IMR-90 (cell line): ENCODE data around the gene SOX9. TPM values are rescaled to one million over a fixed set of nuclear protein-coding genes. Genes with fewer than 3 reads are reported as not detected.

Experiments
- ATAC-seq: fragments of 200-7000 bp; cut with Tn5 transposase; 2 replicates; pipeline ENCODE4 v1.9.1; 2020; ENCODE audit warnings: low read depth, mild to moderate bottlenecking, moderate library complexity
- BruUV-seq: library from RNA; stranded (reverse); fragments of 400-500 nt; replicated peaks from 2 replicates; lab custom pipeline; 2021; lab: Mats Ljungman, UMichigan
- CTCF ChIA-PET: fragments of 300-600 bp; formaldehyde crosslinking; extraction: SDS; loops from one replicate; lab custom pipeline; 2021; ENCODE audit warnings: antibody characterized with exemption; lab: Yijun Ruan, JAX
- POLR2A ChIA-PET: fragments of 300-600 bp; sonication (Branson Sonifier 250); formaldehyde crosslinking; loops from one replicate; lab custom pipeline; 2022; ENCODE audit warnings: antibody characterized with exemption; ENCODE audit not compliant: unreplicated experiment; lab: Charles Lee
- DNase-seq: peaks from one replicate; pipeline ENCODE4 v3.0.0; 2013
- H2AFZ ChIP-seq: replicated peaks from 2 replicates; pipeline ENCODE3; 2013; ENCODE audit warnings: low read length, mild to moderate bottlenecking; ENCODE audit not compliant: poor library complexity
- H2AK5ac ChIP-seq: 2 replicates; pipeline ENCODE4 v1.6.1; 2013; ENCODE audit warnings: low read depth, low read length, inconsistent platforms
- H2AK9ac ChIP-seq: replicated peaks from 2 replicates; pipeline ENCODE3; 2013; ENCODE audit warnings: mild to moderate bottlenecking, low read depth, low read length, moderate library complexity; ENCODE audit not compliant: poor library complexity
- H2BK120ac ChIP-seq: 2 replicates; pipeline ENCODE4 v1.6.1; 2013; ENCODE audit warnings: low read depth, low read length, inconsistent platforms
- H2BK15ac ChIP-seq: 3 replicates; pipeline ENCODE4 v1.6.1; 2013; ENCODE audit warnings: low read depth, low read length, inconsistent platforms
- H2BK20ac ChIP-seq: 2 replicates; pipeline ENCODE4 v1.6.1; 2013; ENCODE audit warnings: low read depth, mild to moderate bottlenecking, inconsistent platforms, low read length, moderate library complexity
- H2BK5ac ChIP-seq: 2 replicates; pipeline ENCODE4 v1.6.1; 2013; ENCODE audit warnings: mild to moderate bottlenecking, low read depth, low read length, inconsistent platforms; ENCODE audit not compliant: poor library complexity, severe bottlenecking
- H3K14ac ChIP-seq: replicated peaks from 2 replicates; pipeline ENCODE4 v1.6.1; 2013; ENCODE audit warnings: low read depth, low read length, inconsistent platforms
- H3K18ac ChIP-seq: 2 replicates; pipeline ENCODE4 v1.6.1; 2013; ENCODE audit warnings: low read depth, low read length, control low read depth
- H3K23ac ChIP-seq: 2 replicates; pipeline ENCODE4 v1.6.1; 2013; ENCODE audit warnings: low read depth, low read length, inconsistent platforms
- H3K27ac ChIP-seq: 2 replicates; pipeline ENCODE4 v1.5.1; 2013; ENCODE audit warnings: mild to moderate bottlenecking, control low read depth, low read length; ENCODE audit not compliant: insufficient read depth
- H3K27me3 ChIP-seq: 2 replicates; pipeline ENCODE4 v1.6.1; 2013; ENCODE audit warnings: low read length; ENCODE audit not compliant: control insufficient read depth, insufficient read depth
- H3K36me3 ChIP-seq: 2 replicates; pipeline ENCODE4 v1.6.1; 2013; ENCODE audit warnings: low read length, mixed read lengths; ENCODE audit not compliant: control insufficient read depth, insufficient read depth
- H3K4ac ChIP-seq: 2 replicates; pipeline ENCODE4 v1.6.1; 2013; ENCODE audit warnings: low read depth, low read length, inconsistent platforms
- H3K4me1 ChIP-seq: 2 replicates; pipeline ENCODE4 v1.6.1; 2013; ENCODE audit warnings: low read length, mixed read lengths; ENCODE audit not compliant: control insufficient read depth, insufficient read depth
- H3K4me2 ChIP-seq: 2 replicates; pipeline ENCODE4 v1.6.1; 2013; ENCODE audit warnings: low read depth, mild to moderate bottlenecking, control low read depth, low read length, moderate library complexity
- H3K4me3 ChIP-seq: 2 replicates; pipeline ENCODE4 v1.5.1; 2013; ENCODE audit warnings: low read depth, mild to moderate bottlenecking, control low read depth, low read length, moderate library complexity; ENCODE audit not compliant: insufficient read depth
- H3K56ac ChIP-seq: 2 replicates; pipeline ENCODE4 v1.6.1; 2013; ENCODE audit warnings: low read length, inconsistent platforms; ENCODE audit not compliant: insufficient read depth; ENCODE audit errors: extremely low read depth
- H3K79me1 ChIP-seq, 2 experiments: 2 replicates each; pipeline ENCODE4 v1.6.1; 2013; ENCODE audit warnings: low read length in 2 of 2, inconsistent platforms in 1 of 2, low read depth in 1 of 2
- H3K9ac ChIP-seq: 2 replicates; pipeline ENCODE4 v1.6.1; 2013; ENCODE audit warnings: low read depth, low read length, control low read depth
- H3K9me1 ChIP-seq: 2 replicates; pipeline ENCODE4 v1.6.1; 2013; ENCODE audit warnings: low read length, inconsistent platforms; ENCODE audit not compliant: insufficient read depth
- H3K9me3 ChIP-seq: 2 replicates; pipeline ENCODE4 v1.6.1; 2013; ENCODE audit warnings: low read length; ENCODE audit not compliant: control insufficient read depth, insufficient read depth
- H4K20me1 ChIP-seq: 2 replicates; pipeline ENCODE4 v1.6.1; 2013; ENCODE audit warnings: low read length, inconsistent platforms; ENCODE audit not compliant: insufficient read depth
- H4K5ac ChIP-seq: 2 replicates; pipeline ENCODE4 v1.6.1; 2013; ENCODE audit warnings: mild to moderate bottlenecking, low read depth, low read length, control low read depth
- H4K8ac ChIP-seq, 2 experiments: 2 replicates each; pipeline ENCODE4 v1.6.1; 2013; ENCODE audit warnings: low read depth in 2 of 2, low read length in 2 of 2, control low read depth in 1 of 2, inconsistent platforms in 1 of 2
- H4K91ac ChIP-seq: 2 replicates; pipeline ENCODE4 v1.6.1; 2013; ENCODE audit warnings: low read depth, low read length, inconsistent platforms; ENCODE audit not compliant: insufficient read depth
- BHLHE40 ChIP-seq: fragments of 150-350 bp; IDR thresholded peaks from 2 replicates; pipeline ENCODE4 v1.6.1; 2016; ENCODE audit warnings: mild to moderate bottlenecking, low read depth, low read length
- CEBPB ChIP-seq: IDR thresholded peaks from 2 replicates; pipeline ENCODE4 v1.6.1; 2012; ENCODE audit warnings: low read depth, low read length, improper control_type of control experiment
- CHD1 ChIP-seq: IDR thresholded peaks from 2 replicates; pipeline ENCODE4 v1.6.1; 2012; ENCODE audit warnings: low read depth, low read length, improper control_type of control experiment
- FOS ChIP-seq: fragments of 150-350 bp; IDR thresholded peaks from 2 replicates; pipeline ENCODE4 v1.6.1; 2016; ENCODE audit warnings: low read depth, low read length
- MAFK ChIP-seq: IDR thresholded peaks from 2 replicates; pipeline ENCODE4 v1.6.1; 2012; ENCODE audit warnings: low read depth, low read length, improper control_type of control experiment
- MAZ ChIP-seq: IDR thresholded peaks from 2 replicates; pipeline ENCODE4 v1.6.1; 2012; ENCODE audit warnings: low read depth, mild to moderate bottlenecking, low read length, improper control_type of control experiment, moderate library complexity, borderline replicate concordance
- MXI1 ChIP-seq: IDR thresholded peaks from 2 replicates; pipeline ENCODE4 v1.6.1; 2012; ENCODE audit warnings: low read depth, mild to moderate bottlenecking, low read length, moderate library complexity, borderline replicate concordance
- NFE2L2 ChIP-seq: fragments of 150-350 bp; IDR thresholded peaks from 2 replicates; pipeline ENCODE4 v1.6.1; 2016; ENCODE audit warnings: low read depth, mild to moderate bottlenecking, low read length
- POLR2A ChIP-seq: IDR thresholded peaks from 2 replicates; pipeline ENCODE4 v1.6.1; 2012; ENCODE audit warnings: mild to moderate bottlenecking, low read depth, low read length
- RCOR1 ChIP-seq: IDR thresholded peaks from 2 replicates; pipeline ENCODE4 v1.6.1; 2012; ENCODE audit warnings: mild to moderate bottlenecking, low read length, improper control_type of control experiment; ENCODE audit not compliant: insufficient replicate concordance
- RFX5 ChIP-seq: IDR thresholded peaks from 2 replicates; pipeline ENCODE4 v1.8.0; 2012; ENCODE audit warnings: low read depth, mild to moderate bottlenecking, low read length, moderate library complexity
- SMC3 ChIP-seq: fragments of 150-350 bp; IDR thresholded peaks from 2 replicates; pipeline ENCODE4 v1.6.1; 2016; ENCODE audit warnings: low read depth, mild to moderate bottlenecking, antibody characterized with exemption, low read length, moderate library complexity
- WGBS, 2 experiments: methylation state at CpG; one replicate each; pipeline versions ENCODE4 v1.1.5 to v1.1.7; 2013; ENCODE audit warnings: missing lambda C conversion rate in 2 of 2; ENCODE audit not compliant: insufficient read length in 1 of 2; ENCODE audit errors: extremely low coverage in 2 of 2; 5-methylcytosine and 5-hydroxymethylcytosine counted together
- dilution Hi-C: fragments of 300-500 bp; cut with HindIII; formaldehyde crosslinking; loops from one replicate; pipeline ENCODE4 v1.14.3; 2018; ENCODE audit warnings: low sequenced_read_pairs; ENCODE audit not compliant: unreplicated experiment
- in situ Hi-C: fragments of 300-500 bp; cut with MboI; formaldehyde crosslinking; loops from 3 replicates; pipeline ENCODE4 v1.14.3; 2019; ENCODE audit warnings: low sequenced_read_pairs, inconsistent platforms, mixed read lengths
- intact Hi-C: fragments of 100-400 bp; cut with micrococcal nuclease; formaldehyde crosslinking; loops from 2 replicates; pipeline ENCODE4 v1.10.0; 2022
- polyA plus RNA-seq, 3 experiments: library from polyadenylated mRNA; depleted of rRNA; stranded (reverse); fragments of >200 nt; gene quantifications; 2 replicates each; pipeline ENCODE4 v1.2.3, GENCODE V29; 2012; ENCODE audit warnings: low replicate concordance in 1 of 3
- total RNA-seq: library from RNA; depleted of rRNA; stranded (reverse); fragments of >200 nt; gene quantifications from 2 replicates; pipeline ENCODE4 v1.2.3, GENCODE V29; 2012
- TF ChIP-seq, protein P1 (sequence below): conservative IDR thresholded peaks from 2 replicates; pipeline ENCODE4 v1.5.1; 2012; ENCODE audit warnings: mild to moderate bottlenecking, low read depth, low read length, improper control_type of control experiment
- TF ChIP-seq, protein P2 (sequence below): fragments of 150-350 bp; IDR thresholded peaks from 2 replicates; pipeline ENCODE4 v1.6.1; 2017; ENCODE audit warnings: mild to moderate bottlenecking, antibody characterized with exemption, low read length, low read depth

The SOX9 gene
- total and polyA plus RNA-seq, 2 of the 4 experiments (the other 2 are of a cell fraction): 4.1 to 12.7 TPM

DNA sequence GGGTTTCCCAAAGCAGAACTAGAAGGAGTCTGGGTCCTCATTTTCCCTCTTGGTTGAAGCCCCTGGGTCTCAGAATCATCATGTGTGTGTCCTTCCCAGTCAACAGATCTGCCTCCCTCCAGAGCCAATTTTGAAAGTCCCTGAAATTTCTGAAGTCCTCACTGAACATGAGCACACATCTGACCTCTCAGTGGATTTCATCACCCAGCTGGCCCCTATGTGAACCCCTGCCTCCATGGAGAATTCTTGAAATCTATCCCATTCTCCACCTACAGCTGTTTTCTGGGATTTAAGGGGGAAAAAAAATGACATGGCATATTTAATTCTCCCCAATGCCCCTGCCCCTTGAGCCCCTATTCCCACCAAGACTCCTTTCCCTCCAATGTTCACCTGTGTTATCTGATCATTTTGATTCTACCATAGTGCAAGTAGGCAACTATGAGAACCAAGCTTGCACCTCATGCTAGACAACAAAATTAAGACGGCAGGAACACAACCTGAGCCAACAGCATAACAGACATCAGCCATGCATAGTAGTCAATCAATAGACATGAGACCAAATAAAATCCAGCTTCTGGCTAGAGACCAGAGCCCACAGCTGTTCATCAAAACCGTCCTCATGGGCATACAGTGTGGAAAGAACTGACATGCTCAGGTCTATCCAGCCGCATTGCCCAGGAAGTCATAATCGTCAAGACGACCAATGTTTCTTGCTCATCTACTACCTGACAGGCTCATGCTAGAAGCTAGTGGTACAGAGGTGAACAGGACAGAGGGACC lies 14.9 kb downstream of the SOX9 start:
- no peak overlapping the region for H3K56ac ChIP-seq
- H2BK15ac ChIP-seq: peak overlapping the region; percentile 33; the same call in 1 of the 3 replicates
- H2BK20ac ChIP-seq: peak overlapping the region; percentile 58; the same call in 1 of the 2 replicates
- no peak overlapping the region for H3K23ac ChIP-seq
- no peak overlapping the region for H3K4me2 ChIP-seq
- H2AK5ac ChIP-seq: peak overlapping the region; percentile 38
- in situ Hi-C loops (loop anchor here (5.0 kb wide), 1 partner anchor 402 kb away; no protein-coding TSS in a partner anchor), intact Hi-C loops (no loop called here), dilution Hi-C loops (no loop called here)
- no peaks in the 10 kb centered on the region for H3K36me3 ChIP-seq
- no peak overlapping the region for H2BK5ac ChIP-seq
- no peak overlapping the region for H4K8ac ChIP-seq
- H3K9me1 ChIP-seq: peaks cover 22% of the 10 kb centered on the region
- ATAC-seq (no peak), DNase-seq (no peak)
- peak overlapping the region; percentile 8 for H2AK9ac ChIP-seq
- no peak overlapping the region for H3K27ac ChIP-seq
- H3K9me3 ChIP-seq: no peaks in the 10 kb centered on the region
- peak overlapping the region; percentile 64; the same call in 1 of the 2 replicates for H3K18ac ChIP-seq
- peak overlapping the region; percentile 42 for H2BK120ac ChIP-seq
- H3K4me1 ChIP-seq: peaks cover 20% of the 10 kb centered on the region
- 0 out of 2 replicates have a peak overlapping the region, but pooled peaks have one; percentile 43 for H4K91ac ChIP-seq
- no peaks in the 10 kb centered on the region for H3K27me3 ChIP-seq
- no TSS peak for BruUV-seq
- H3K14ac ChIP-seq: peak overlapping the region; percentile 74; the same call in 1 of the 2 replicates
- POLR2A ChIA-PET: no interaction called here
- H3K4me3 ChIP-seq: no peak overlapping the region
- no peaks in the 10 kb centered on the region for H3K79me1 ChIP-seq
- WGBS, 2 experiments: 67% methylated on average over 1 of the region's 5 CpGs; no CpG with 5 or more reads in 1 of the 2 experiments
- CTCF ChIA-PET: interaction anchor here (1.0 kb wide), 1 partner anchor 8 kb away, joined by 3 read pairs; no protein-coding TSS in a partner anchor
- peak overlapping the region; percentile 3; the same call in 1 of the 2 replicates for H4K5ac ChIP-seq
- H3K4ac ChIP-seq: peak overlapping the region; percentile 38
- H3K9ac ChIP-seq: no peak overlapping the region
- H4K20me1 ChIP-seq: no peaks in the 10 kb centered on the region
- no peak overlapping the region for H2AFZ ChIP-seq
- TF ChIP-seq, protein P1, sequence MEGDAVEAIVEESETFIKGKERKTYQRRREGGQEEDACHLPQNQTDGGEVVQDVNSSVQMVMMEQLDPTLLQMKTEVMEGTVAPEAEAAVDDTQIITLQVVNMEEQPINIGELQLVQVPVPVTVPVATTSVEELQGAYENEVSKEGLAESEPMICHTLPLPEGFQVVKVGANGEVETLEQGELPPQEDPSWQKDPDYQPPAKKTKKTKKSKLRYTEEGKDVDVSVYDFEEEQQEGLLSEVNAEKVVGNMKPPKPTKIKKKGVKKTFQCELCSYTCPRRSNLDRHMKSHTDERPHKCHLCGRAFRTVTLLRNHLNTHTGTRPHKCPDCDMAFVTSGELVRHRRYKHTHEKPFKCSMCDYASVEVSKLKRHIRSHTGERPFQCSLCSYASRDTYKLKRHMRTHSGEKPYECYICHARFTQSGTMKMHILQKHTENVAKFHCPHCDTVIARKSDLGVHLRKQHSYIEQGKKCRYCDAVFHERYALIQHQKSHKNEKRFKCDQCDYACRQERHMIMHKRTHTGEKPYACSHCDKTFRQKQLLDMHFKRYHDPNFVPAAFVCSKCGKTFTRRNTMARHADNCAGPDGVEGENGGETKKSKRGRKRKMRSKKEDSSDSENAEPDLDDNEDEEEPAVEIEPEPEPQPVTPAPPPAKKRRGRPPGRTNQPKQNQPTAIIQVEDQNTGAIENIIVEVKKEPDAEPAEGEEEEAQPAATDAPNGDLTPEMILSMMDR: no peak
- no peak for TF ChIP-seq CEBPB
- TF ChIP-seq MAZ: no peak
- TF ChIP-seq MAFK: no peak
- no peak for TF ChIP-seq FOS
- no peak for TF ChIP-seq POLR2A
- no peak for TF ChIP-seq BHLHE40
- no peak for TF ChIP-seq SMC3
- TF ChIP-seq CHD1: no peak
- no peak for TF ChIP-seq MXI1
- no peak for TF ChIP-seq RCOR1
- no peak for TF ChIP-seq NFE2L2
- TF ChIP-seq RFX5: no peak
- TF ChIP-seq, protein P2, sequence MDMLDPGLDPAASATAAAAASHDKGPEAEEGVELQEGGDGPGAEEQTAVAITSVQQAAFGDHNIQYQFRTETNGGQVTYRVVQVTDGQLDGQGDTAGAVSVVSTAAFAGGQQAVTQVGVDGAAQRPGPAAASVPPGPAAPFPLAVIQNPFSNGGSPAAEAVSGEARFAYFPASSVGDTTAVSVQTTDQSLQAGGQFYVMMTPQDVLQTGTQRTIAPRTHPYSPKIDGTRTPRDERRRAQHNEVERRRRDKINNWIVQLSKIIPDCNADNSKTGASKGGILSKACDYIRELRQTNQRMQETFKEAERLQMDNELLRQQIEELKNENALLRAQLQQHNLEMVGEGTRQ: no peak
